NCI-H2107 treated with DMSO at 0.1 percent for 48 hours (cell line): ENCODE measurements around the gene STRA8.
A peak's percentile ranks its signal among the peaks of the same experiment; 100 is the strongest.

Experiments
- DNase-seq: peaks from one replicate; lab custom pipeline; 2025; ENCODE audit not compliant: unreplicated experiment; lab: John Stamatoyannopoulos, UW

The STRA8 gene

GRCh38 chr7:135233570-135233969, at the start of gene STRA8:
Gene STRA8, plus strand, starts transcription at chr7:135233838. Its CDS starts 6,687 bp downstream, at chr7:135240525.
- DNase-seq: no peak

GRCh38 chr7:135184254-135184841, 49.3 kb upstream of the STRA8 start:
- DNase-seq: no peak

- no peak for DNase-seq
These were observed 48.0 kb upstream of the STRA8 start for GRCh38 chr7:135185471-135186260.

DNA sequence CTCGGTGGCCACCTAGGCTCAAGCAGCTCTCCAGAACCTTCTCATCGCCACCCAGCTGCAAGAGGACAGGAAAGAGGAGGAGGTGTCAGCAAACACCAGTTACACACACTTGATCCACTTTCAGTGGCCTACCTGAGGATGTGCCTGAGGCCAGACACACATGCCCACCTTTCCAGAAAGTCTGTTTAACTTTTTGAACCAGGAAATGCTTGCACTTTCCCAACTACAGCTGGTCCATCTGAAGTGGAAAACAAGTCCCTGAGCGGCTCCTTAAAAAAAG, 47.4 kb upstream of the STRA8 start:
- DNase-seq: no peak

GRCh38 chr7:135186841-135187253, 46.8 kb upstream of the STRA8 start:
- no peak for DNase-seq

- DNase-seq: no peak
These were observed 45.2 kb upstream of the STRA8 start for GRCh38 chr7:135188298-135188984.

DNA sequence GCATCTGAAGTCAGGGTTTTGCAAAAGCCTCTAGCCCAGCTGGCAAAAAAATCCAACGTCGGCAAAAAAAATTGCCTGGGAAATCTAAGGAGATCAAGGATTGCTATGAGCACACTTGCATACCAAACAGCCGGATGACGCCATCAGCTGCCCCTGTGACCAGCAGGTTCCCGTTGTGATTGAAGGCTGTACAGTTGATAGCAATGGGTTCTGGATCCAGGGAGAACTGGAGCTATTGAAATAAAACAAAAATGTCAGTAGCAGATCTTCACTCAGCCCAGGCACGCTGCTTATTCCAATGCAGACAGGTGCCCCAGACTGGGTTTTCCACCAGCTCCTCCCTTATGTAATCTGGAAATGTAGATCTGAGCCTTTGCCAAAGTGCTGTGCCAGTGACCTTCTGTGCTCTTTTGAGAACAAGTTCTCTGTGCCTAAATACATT, 44.4 kb upstream of the STRA8 start:
- no peak for DNase-seq

GRCh38 chr7:135189961-135190360, 43.7 kb upstream of the STRA8 start:
- DNase-seq: no peak

DNA sequence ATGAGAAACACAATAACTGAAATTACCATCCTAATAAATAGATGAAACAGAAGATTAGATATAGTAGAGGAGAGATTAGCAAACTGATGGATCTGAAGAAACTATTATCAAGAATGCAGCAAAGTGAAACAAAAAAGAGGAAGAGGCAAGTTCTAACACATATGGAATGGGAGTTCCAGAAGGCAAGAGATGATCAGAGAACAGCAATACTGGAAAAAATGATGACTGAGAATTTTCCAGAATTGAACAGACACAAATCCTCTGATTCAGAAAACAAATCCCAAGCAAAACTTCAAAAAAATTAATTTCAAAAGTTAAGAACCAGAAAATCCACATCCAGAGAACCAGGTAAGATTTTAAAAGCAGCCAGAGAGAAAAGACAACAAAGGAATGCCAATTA, 42.9 kb upstream of the STRA8 start:
- no peak for DNase-seq

- DNase-seq: no peak
These were observed 40.6 kb upstream of the STRA8 start for GRCh38 chr7:135192914-135193536.

DNA sequence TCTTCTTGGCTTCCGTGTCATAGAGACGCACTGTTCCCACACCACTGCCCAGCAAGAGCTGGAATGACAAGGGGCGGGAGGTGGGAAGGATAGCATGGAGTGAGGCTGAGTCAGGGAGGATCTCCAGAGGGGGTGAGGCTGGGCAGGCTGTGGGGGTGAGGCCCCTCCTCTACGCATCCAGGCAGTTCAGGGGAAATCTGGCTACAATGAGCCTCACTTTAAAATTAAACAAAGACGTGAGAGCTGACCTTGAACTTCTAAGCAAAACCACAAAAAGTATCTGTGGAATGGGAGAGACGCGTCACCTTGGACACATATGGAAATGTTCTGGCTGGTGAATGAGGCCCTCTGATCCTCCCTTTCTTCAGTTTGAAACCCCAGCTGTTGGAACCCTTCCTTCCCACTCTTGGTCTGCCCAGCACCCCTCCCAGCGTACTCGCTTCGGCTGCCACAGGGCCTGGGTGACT, 40.0 kb upstream of the STRA8 start:
- DNase-seq: no peak

DNA sequence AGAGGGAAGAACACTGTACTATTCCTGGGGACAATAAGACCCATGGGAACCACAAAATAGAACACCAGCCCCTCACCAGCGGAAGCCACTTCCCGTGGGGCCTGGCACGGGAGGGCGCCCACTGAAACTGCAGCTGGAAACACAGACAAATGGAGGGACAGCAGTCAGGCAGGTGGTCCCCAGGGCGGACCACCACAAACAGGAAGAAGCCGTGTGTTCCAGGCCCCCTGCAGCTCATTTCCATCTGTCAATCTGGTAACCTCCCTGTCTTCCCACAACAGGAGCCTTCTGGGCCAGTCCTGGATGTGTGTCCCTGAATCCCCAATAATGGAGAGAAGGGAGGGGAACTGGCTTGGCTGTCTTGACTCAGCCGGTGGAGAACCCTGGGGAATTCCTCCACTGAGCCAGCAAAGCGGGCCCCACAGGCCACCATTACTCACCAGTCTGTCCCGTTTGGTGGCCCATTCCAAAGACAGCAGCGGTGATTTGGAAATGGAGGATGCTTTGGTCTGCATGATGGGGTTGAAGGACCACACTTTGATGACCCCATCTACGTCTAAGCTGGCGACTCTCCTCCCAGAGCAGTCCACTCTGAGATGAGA, 39.0 kb upstream of the STRA8 start:
- DNase-seq: no peak

- DNase-seq: no peak
These were observed 38.5 kb upstream of the STRA8 start for GRCh38 chr7:135195156-135195555.

DNA sequence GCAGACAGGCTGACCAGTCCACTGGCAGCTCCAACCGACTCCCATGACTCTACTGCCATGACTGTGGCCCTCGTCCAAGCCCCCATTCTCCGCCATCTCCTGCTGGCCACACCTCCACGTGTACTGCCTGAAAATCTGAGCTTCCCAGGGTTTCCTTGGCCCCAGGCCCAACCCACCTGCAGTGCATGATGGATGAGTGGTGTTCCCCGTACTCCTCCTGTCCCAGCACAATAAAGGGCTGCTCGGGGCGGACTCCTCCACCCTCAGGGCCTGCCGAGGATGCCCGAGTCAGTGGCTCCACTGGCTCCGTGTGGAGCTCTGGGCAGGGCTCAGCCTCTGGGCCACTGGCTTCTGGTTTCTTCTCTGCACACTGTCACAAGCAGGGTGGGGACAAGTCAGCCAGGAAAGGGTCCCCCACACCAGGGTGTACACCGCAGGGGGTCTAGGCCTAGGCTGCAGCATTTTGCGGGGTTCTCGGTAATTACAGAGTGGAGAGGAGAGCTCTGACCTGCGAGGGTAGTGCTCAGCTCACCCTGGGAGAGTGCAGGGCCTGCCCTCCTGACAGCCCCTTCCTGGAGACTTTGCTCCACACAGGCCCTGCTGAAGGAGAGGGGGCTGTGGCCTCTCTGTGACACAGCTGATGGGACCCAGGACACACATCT, 37.5 kb upstream of the STRA8 start:
- no peak for DNase-seq

GRCh38 chr7:135197343-135197742, 36.3 kb upstream of the STRA8 start:
- no peak for DNase-seq

- DNase-seq: no peak
These were observed 35.6 kb upstream of the STRA8 start for GRCh38 chr7:135197906-135198655.

- DNase-seq: no peak
These were observed 34.2 kb upstream of the STRA8 start for GRCh38 chr7:135199439-135199838.

DNA sequence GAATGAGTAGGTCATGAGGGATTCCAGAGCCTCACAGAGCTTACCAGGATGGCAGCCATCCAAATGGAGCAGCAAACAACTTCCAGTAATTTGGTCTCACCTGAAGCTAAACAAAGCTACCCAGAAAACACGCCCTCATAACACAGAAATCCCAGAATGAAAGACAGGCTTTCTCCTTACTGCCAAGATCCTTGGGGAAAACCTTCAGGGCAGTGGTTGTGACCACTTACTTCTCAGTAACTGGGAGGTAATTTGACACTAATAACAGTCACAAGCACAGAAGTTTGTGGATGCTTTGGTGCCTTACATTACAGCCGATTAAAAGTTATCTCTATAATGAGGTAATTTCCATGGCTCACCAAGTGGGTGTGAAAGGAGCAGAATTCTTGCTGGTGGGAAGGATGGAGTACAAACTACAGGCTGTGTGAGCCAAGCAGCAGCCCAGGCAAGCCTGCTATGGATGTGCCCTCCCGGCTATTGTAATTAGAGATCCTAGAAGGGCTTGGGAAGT, 32.8 kb upstream of the STRA8 start:
- DNase-seq: peak; percentile 76

- no peak for DNase-seq
These were observed 32.3 kb upstream of the STRA8 start for GRCh38 chr7:135201350-135201749.

- no peak for DNase-seq
These were observed 29.3 kb upstream of the STRA8 start for GRCh38 chr7:135204341-135204749.
